HG02623 (cell line): ENCODE data around the gene MAMLD1.

Source experiments
- ATAC-seq: cut with Tn5 transposase; IDR thresholded peaks from one replicate; pipeline ENCODE4 v1.9.1; 2021; ENCODE audit warnings: moderate library complexity; ENCODE audit not compliant: unreplicated experiment

Gene MAMLD1

GRCh38 chrX:150558424-150558823 is 195.3 kb downstream of the MAMLD1 start:
- no peak for ATAC-seq
